Kidney glomerular epithelial cell (primary cell): ENCODE data around the gene STK10.

Source experiments
- DNase-seq: peaks from one replicate; lab custom pipeline; 2025; lab: John Stamatoyannopoulos, UW

The STK10 gene

DNA sequence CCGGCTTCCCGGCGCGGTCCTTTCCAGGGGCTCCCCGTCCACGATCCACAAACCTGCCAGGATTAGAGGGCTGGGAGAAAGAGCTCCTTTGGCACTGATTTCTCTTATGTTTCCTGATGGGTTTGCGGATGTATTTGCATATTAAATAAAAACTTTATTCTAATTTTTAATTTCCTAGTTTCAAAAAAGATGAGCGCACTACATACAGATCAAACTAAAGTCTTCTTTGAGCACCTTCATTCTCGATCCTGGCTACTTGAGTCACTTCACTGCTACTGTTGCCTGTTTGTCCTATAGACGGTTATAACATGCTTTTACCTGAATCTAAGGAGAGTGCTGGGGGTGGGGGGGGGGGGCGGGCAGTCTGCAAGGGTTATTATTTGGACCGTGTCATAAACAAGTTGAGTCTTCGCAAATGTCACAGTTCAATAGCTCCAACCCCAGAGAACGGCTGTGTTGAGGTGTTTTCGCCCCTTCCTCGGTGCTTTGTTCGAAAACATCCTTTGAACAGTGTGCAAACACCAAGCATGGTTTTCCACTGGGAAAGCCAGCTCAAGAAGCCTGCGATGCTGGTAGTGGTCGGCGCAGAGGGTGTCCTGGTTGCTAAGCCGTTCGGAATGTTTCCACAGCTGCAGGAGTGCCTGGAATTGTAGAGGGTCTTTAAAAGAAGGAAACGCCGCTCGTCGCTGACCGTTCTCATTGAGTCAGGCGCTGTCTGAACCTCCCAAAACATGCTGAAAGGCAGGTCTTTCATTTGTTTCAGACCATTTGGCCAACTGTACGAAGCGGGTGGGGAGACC lies 1.1 kb upstream of the STK10 start:
- no peak for DNase-seq

DNA sequence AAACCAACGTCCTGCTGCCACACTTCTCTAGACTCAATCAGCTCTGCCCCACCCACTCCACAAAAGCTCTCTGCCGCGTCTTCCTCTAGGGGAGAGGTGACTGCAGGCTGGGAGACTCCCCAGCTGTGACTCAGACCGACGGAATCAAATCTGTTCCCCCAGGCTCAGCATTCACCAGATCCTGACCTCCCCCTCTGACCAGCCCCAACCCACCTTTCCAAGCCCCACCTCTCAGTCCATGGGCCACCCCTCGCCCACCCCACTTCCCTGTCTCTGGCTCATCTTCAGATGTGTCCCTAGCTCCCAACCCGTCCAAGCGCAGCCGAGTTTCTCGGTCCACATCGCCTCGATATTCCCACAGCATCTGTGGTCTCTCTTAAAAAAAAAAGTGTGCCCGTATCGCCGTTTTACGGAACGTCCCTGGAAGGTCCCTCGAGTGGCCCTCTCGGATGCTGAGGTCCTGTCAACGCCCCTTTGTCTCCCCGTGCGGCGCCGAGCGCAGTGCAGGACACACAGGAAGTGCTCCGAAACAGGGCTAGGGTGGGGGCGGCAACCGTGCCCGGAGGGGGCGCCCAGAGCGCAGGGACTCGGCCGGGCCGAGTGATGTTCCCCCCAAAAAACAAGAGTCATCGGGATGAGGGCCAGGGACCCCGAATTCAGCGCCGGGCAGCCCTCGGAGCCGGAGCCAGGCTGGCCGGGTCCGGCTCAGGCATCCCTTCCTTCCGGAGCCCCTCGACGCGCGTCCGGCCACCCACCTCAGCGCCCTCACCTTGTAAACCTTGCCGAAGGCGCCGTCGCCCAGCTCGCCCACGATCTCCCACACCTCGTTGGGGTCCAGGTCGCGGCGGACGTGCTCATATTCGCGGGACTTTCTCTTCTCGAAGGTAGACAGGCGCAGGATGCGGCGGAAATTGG lies 649 bp downstream of the STK10 start:
- DNase-seq, result peak; percentile 51

DNA sequence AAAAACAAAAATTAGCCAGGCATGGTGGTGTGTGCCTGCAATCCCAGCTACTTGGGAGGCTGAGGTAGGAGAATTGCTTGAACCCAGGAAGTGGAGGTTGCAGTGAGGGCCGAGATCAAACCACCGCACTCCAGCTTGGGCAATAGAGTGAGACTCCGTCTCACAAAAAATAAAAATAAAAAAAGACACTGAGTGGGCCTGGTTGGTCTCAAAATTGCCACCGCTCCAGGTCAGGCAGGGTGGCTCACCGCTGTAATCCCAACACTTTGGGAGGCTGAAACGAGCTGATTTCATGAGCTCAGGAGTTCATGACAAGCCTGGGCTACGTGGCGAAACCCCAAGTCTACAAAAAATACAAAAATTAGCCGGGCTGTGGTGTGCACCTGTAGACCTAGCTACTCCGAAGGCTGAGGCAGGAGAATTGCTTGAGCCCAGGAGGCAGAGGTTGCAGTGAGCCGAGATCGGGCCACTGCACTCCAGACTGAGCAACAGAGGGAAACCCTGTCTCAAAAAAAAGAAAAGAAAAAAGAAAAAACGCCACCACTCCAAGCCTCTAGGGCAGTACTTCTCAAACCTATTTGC lies 1.8 kb downstream of the STK10 start:
- no peak for DNase-seq

DNA sequence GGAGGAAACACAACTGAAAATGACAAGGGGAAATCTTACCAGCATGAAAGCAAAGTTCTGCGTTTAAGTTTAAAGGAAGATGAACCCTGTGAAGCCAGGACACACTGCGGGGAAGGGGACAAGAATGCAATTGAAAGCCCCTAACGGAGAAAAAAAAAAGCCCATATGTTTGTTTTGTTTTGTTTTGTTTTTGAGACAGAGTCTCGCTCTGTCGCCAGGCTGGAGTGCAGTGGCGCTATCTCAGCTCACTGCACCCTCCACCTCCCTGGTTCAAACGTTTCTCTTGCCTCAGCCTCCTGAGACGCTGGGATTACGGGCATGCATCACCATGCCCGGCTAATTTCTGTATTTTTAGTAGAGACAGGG lies 2.9 kb downstream of the STK10 start:
- no peak for DNase-seq

DNA sequence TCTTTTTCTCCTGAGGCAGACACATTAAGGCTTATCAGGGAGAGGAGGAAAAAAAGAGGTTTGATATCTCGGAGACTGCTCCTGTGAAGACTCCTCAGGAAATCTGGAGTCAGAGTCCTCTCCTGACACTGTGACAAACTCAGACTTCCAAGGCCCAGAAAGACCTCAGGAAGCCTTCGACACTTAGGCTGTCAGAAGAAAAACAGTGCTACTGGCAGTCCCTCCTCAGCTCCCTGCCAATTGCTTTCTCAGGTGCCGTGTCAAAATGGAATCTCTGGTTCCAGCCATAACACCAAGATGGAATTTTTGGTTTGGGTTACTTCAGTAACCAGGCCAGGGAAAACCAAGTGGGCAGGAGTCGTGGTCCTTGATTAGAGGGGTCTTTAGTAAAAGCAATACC lies 4.1 kb downstream of the STK10 start:
- DNase-seq, result no peak

DNA sequence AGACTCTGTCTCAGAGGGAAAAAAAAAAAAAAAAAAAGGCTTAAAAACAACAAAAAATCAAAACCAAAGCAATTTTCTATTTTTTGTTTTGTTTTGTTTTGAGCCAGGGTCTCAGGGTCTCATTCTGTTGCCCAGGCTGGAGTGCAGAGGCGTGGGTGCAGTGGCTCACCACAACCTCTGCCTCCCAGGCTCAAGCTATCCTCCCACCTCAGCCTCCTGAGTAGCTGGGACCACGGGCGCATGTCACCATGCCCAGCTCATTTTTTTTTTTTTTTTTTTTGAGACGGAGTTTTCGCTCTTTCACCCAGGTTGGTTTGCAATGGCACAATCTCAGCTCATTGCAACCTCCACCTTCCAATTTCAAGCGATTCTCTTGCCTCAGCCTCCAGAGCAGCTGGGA lies 5.7 kb downstream of the STK10 start:
- DNase-seq, result no peak

DNA sequence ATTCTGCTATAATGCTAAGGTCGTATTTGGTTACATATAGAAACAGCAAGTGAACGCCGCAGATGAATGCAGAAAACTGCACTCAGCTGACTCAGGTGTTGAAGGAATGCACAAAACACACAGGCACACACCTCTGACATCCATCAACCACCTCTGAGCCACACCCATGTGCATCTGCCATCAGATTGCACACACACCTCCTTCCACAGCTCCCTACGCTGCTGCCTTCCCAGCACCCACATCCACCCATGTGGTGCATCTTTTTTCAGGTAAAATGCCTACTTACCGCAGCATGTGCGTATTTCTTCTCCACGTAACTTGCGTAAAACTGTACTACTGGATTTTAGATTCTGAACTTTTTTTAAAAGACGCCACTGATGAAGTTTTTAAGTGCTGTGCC lies 7.1 kb downstream of the STK10 start:
- DNase-seq, result no peak

DNA sequence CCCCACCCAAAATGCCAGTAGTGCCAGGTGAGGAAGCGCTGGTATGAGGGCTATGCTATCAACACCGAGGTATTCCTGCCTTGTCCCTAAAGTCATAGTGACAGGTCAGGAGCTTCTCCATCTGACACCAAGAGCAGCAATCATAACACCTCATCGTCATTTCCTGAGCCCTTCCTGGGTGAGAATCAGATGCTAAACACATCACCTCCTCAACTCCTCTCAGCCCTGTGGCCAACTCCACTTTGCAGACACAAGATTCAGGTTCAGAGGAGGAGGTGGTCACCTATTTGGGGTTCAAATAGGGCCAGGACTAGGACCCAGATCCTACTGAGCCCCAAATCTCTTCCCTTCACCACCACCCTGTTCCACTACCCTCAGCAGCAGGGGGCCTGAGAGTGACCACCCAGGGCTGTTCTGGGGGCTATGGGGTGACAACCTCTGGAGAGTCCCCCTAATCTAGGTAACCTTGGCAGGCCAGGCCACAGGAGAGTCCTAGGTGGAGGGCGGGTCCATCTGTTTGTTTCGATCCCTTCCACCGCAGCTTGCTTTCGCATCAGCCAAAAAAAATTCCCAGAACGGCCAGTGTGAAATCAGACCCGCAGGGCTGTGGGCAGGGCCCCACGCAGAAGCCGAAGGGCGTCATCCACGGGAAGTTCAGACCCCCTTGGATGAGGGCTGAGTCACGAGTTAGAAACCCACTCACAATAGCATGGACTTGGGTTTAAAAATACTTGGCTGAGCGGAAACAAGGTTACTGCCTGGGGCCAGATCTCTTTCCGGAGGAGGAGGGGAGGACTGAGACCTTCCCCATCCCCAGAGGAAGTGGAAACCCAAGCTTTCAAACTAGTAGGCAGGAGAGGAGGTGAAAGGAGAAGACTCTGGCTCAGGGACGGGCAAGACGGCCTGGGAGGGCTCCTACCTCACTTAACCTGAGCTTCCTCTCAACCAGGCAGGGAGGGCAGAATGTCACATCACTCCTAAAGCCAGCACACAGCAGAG lies 8.7 kb downstream of the STK10 start:
- DNase-seq, result no peak

DNA sequence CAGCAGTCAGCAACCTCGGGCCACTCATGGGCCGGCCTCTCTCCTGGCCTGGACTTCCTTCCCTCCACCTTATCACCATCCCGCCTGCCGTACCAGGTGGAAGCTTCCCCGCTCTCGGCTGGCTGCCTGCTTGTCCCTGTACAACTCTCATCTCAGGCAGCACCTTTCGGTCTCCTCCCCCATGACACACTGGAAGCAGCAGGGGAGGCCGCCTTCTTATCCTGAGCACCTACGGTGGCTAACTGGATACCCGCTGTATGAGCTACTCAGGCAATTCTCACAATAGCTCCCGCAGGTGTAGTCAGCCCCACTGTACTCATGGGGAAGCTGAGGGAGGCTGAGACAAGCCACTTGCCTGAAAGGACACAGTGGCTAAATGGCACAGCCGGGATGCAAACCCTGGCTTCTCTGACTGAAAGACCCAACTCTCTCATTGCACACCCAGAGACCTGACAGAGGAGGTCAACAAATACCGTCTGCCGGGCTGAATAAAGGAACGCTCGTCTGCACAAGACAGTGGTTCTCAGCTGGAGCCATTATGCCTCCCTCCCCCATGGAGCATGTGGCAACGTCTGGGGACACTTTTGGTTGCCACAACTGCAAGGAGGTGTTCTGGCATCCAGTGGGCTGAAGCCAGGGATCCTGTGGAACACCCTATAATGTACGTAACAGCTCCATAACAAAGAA lies 9.6 kb downstream of the STK10 start:
- DNase-seq, result no peak

DNA sequence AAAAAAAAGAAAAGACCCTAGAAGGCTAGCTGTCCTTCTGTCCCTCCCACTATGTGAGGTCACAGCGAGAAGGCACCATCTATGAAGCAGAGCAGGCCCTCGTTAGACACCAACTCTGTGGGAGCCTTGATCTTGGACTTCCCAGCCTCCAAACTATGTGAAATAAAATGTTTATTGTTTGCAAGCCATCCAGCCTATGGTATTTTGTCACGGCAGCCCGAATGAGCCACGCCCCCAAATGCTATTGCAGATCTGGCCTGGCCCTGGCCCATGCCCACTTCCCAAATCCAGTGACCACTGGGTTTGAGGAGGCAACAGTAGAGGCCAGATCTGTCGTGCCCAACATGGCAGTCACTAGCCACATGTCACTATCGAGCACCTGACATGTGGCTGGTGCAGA lies 10.8 kb downstream of the STK10 start:
- no peak for DNase-seq

DNA sequence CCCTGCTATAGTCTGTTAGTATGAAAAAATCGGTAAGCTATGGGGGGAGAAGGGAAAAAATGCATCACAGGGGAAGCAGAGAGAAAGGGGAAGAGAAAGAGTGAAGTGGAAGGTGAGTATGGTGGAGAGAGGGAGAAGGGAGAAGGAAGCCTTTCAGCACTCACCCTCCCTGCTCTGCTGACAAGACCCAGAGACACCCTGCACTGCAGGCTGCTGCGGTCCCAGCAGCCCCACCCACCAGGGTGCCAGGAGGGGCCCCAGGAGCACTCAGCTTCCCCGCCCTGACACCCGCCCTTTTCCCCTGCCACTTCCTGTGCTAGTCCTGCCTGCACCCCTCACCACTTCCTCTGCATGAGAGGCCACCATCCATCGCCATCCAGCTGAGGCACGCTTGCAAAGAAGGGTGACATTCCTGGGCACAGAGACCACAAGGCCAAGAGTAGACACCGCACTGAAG lies 12.7 kb downstream of the STK10 start:
- DNase-seq, result no peak

DNA sequence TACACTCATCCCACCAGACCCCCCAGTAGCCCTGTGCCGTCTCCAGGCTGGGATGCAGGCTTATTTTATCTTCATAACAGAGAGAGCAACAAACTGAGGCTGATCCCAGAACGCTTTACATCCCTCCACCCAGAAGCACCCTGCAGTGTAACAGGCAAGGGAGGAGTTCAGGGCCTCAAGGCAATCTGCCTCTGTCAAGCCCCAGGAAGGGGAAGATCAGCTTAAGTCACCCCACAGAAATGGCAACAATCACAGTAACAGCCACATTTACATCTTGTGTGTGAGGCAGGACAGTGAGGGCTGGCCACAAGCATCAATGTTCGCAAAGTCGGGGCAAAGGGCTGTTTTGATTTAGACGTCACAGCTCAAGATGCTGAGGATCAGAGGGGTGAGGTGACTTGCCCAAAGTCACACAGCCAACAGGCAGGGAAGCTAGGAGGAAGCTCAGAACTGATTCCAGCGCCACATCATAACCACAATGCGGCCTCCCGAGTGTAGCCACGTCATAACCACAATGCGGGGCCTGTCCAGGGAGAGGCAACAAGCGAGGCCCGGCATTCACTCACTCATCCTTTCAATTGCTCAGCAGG lies 14.4 kb downstream of the STK10 start:
- no peak for DNase-seq

DNA sequence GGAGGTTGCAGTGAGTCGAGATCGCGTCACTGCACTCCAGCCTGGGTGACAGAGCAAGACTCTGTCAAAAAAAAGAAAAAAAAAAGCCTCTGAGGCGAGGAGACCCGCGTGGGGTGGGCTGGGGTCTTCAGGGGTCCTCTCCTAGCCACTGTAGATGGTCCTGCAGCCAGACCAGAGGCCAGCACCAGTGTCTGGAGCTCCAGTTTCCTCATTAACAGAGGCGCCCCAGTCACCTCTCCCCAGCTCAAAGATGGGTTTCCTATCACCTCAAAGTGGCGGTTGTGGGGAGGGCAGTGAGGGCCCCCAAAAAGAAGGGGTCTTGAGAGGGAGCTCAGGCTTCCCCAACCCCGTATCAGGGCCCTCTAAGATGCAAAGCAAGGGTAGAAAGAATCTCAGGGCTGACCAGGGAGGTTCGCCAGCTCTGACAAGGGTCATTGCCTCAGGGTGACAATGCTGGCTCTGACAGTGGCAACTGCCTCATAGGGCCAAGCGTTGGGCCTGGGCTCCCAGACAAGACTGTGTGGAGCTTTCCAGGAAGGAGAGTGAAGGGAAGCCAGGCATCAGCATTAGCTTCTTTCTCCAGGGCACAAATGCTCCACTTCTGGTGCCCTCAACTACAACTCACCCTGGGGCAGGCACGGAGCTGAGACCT lies 15.0 kb downstream of the STK10 start:
- DNase-seq, result no peak

DNA sequence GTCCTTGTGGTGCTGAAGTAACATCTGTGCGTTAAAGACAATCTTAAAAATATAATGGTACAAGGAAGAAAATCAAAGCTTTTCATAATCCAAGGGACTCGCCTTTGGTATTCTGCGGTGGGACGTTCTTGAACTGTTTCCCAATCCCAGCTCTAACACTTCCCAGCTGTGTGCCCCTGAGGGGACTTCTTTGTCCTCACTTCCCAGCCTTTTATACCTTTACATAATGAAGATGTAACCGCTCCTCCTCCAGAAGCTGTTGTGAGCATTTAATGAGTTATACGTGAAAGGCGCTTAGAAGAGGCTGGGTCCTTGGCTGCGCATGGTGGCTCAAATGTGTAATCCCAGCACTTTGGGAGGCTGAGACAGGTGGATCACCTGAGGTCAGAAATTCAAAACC lies 16.9 kb downstream of the STK10 start:
- DNase-seq, result no peak

DNA sequence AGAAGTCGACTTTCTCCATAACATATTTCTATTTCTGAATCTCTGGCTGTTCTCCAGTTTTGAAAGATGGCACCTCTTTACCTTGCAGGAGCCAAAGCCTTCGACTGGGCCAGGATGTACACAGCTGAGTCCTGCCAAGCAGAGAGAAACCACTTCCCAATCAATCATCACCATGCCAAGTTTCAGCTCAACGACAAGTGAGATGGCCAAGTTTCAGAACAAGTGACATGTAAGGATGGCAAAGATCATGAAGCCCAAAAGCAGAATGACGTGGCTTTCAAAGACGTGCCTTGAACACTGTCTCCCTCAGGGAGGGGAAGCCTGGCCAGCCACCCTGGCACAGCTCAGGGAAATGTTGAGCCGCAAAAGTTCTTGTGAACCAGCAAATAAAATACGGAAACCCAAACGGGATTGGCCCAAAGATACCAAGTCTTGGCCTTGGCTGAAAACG lies 17.7 kb downstream of the STK10 start:
- no peak for DNase-seq

DNA sequence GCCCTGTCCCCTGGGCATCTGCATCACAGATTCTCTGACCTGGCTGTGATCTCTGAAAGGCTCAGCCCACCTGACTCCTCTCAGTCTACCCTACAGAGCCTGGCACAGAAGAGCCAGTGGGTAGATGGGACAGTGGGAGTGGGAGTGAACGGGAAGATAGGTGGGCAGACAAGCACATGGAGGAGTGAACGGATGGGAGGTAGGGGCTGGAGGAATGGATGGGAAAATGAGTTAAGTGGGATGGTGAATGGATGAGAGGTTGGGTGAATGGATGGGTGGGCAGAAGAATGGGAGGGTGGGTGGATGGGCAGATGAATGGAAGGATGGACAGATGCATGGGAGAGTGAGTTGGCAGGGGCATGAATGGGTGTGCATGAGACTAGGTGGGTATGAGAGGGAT lies 18.8 kb downstream of the STK10 start:
- DNase-seq, result no peak

DNA sequence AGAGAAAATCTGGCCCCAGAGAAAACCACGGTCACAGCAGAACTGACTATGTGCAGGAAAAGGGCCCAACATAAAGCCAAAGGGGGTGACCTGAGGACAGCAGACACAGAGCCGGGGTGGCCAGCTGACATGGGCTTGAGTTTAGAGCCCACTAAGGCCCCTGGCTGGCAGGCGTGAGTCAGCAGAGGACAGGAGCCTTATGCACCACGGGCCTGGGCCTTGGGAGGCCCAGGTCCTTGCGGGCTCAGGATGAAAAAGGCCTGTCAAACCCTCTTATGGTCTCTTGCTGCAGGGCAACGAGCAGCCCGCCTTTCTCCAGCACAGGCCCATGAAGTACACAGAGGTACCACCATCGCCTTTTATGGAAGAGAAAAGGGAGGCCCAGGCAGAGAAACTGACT lies 19.7 kb downstream of the STK10 start:
- no peak for DNase-seq

DNA sequence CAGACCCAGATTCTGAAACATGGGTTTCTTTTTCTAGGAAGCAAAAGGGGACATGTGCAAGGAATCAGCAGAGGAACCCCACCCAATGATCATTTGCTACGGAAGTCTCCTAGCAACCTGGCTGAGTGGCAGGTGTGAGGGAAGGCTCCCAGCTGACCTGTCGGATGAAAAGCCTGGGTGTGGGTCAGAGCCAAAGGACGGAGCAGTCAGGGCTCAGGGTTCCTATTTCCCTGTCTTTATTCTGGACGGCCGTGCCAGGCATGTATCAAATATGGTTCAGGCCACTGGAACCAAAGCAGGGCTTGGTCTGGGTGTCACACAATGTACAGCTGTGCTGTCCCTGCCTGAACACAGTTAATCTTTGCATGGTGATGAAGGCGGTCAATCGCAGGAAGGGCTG lies 20.1 kb downstream of the STK10 start:
- no peak for DNase-seq

DNA sequence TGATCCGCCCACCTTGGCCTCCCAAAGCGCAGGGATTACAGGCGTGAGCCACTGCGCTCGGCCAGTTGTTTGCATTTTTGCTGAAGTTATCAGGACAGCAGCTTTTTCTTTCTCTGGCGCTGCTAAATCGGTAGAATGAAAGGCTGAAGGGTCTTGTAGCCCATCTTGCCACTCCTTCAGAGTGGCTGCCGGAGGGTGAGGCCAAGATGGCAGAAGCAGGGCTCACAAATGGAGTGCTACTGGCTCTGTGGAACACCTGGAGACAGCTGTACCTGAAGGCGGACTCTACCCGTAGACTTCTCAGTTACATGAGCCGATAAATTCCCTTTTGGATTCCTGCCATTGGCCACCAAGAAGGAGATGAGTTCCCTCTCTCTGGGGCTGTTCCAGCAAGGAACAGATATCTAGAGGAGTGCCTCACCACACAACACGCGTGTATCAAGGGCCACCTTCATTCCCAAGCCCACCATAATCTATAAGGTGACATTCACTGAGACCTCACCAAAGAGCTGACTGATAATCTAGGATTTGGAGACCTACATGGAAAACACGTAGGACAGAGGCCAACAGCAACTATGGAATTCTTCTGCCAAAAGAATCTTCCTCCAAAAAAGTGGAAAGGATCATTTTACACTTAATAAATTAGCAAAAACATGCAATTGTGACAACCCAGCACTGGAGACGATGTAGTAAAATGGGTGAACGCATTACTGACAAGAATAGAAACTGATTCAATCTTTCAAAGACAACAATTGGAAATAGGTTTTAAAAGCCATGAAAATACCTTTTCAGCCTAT lies 21.8 kb downstream of the STK10 start:
- no peak for DNase-seq
